PC-3 (cell line): ENCODE measurements around the gene SEPHS1.

Source experiments
- CTCF ChIP-seq: fragments of 300-600 bp; sonication (generic); conservative IDR thresholded peaks from 2 replicates; pipeline ENCODE4 v1.5.1; 2017; ENCODE audit warnings: antibody characterized with exemption, low read depth, mild to moderate bottlenecking, low read length
- EZH2phosphoT487 ChIP-seq: fragments of 300-600 bp; sonication (generic); IDR thresholded peaks from 2 replicates; pipeline ENCODE4 v1.6.1; 2018; ENCODE audit warnings: mild to moderate bottlenecking, antibody characterized with exemption, low read length, borderline replicate concordance

- TF ChIP-seq CTCF (no peak), EZH2phosphoT487 (no peak)
Measured at GRCh38 chr10:13351340-13351915, 3.3 kb upstream of the SEPHS1 start.
